Adrenal gland (tissue), 5 donors: Measurements from ENCODE around the gene VEPH1.

ENCODE experiments used
- POLR2A ChIP-seq, 2 donors: fragments of 450-650 bp; IDR thresholded peaks; one replicate each; pipeline ENCODE4 v1.6.1; 2017; ENCODE audit warnings: antibody characterized with exemption in 2 of 2, mild to moderate bottlenecking in 2 of 2, moderate library complexity in 1 of 2
- TF ChIP-seq, protein P1 (sequence below), 6 experiments: fragments of 450-650 bp in 4 of 6; fragments of 200-600 bp in 2 of 6; sonication (generic) in 1 of 6; IDR thresholded peaks; 1 replicate in 5 of 6; 2 replicates in 1 of 6; pipeline versions ENCODE4 v1.5.1 to v1.8.0; 2016 to 2021; ENCODE audit warnings: antibody characterized with exemption in 6 of 6, mild to moderate bottlenecking in 2 of 6, moderate library complexity in 1 of 6
- donor health status: DM: no; HTN: no; CAD: no.

- TF ChIP-seq, protein P1, sequence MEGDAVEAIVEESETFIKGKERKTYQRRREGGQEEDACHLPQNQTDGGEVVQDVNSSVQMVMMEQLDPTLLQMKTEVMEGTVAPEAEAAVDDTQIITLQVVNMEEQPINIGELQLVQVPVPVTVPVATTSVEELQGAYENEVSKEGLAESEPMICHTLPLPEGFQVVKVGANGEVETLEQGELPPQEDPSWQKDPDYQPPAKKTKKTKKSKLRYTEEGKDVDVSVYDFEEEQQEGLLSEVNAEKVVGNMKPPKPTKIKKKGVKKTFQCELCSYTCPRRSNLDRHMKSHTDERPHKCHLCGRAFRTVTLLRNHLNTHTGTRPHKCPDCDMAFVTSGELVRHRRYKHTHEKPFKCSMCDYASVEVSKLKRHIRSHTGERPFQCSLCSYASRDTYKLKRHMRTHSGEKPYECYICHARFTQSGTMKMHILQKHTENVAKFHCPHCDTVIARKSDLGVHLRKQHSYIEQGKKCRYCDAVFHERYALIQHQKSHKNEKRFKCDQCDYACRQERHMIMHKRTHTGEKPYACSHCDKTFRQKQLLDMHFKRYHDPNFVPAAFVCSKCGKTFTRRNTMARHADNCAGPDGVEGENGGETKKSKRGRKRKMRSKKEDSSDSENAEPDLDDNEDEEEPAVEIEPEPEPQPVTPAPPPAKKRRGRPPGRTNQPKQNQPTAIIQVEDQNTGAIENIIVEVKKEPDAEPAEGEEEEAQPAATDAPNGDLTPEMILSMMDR (IDR thresholded peaks at IDR 0.05), result peak in 3 of 6 experiments; percentile 16 to 25 (median 19)
- peak in 1 of 2 donors; percentile 36 for TF ChIP-seq POLR2A (IDR thresholded peaks at IDR 0.05)
Observed at GRCh38 chr3:157542711-157543500, 39.7 kb upstream of the VEPH1 start.
